CD14-positive monocyte (primary cell): ENCODE data around the gene KAZN. TPM values are rescaled to one million over a fixed set of nuclear protein-coding genes. Genes with fewer than 3 reads are reported as not detected.

Experiments used
- DNase-seq, 3 donors: peaks; one replicate each; pipeline ENCODE4 v3.0.0-alpha.2; 2011 to 2022
- H2AFZ ChIP-seq: 2 replicates; pipeline ENCODE4 v1.6.0; 2012; ENCODE audit warnings: mild to moderate bottlenecking, low read depth, low read length, inconsistent platforms; ENCODE audit not compliant: insufficient read depth, poor library complexity, severe bottlenecking
- H3K27ac ChIP-seq, 2 donors: 1 replicate in 1 of 2; 2 replicates in 1 of 2; pipeline ENCODE4 v1.5.1; 2012 to 2013; ENCODE audit warnings: low read length in 2 of 2, control low read depth in 1 of 2, inconsistent platforms in 1 of 2, low read depth in 1 of 2, mild to moderate bottlenecking in 1 of 2
- H3K27me3 ChIP-seq, 2 donors: one replicate each; pipeline versions ENCODE4 v1.6.0 to v1.6.1; 2011 to 2013; ENCODE audit warnings: low read length in 2 of 2; ENCODE audit not compliant: control insufficient read depth in 2 of 2, insufficient read depth in 2 of 2
- H3K36me3 ChIP-seq, 2 donors: replicated peaks in 1 of 2; 1 replicate in 1 of 2; 2 replicates in 1 of 2; pipeline versions ENCODE4 v1.5.1 to v1.6.1; 2012 to 2013; ENCODE audit warnings: low read length in 2 of 2, control low read depth in 1 of 2, inconsistent platforms in 1 of 2, mild to moderate bottlenecking in 1 of 2; ENCODE audit not compliant: insufficient read depth in 2 of 2, control insufficient read depth in 1 of 2
- H3K4me1 ChIP-seq, 2 donors: 1 replicate in 1 of 2; 2 replicates in 1 of 2; pipeline versions ENCODE4 v1.5.1 to v1.6.1; 2012 to 2013; ENCODE audit warnings: low read length in 2 of 2, control low read depth in 1 of 2, inconsistent platforms in 1 of 2, mild to moderate bottlenecking in 1 of 2, moderate library complexity in 1 of 2; ENCODE audit not compliant: insufficient read depth in 2 of 2, control insufficient read depth in 1 of 2
- H3K4me2 ChIP-seq: replicated peaks from 2 replicates; pipeline ENCODE3; 2012; ENCODE audit warnings: low read length, moderate library complexity, mild to moderate bottlenecking; ENCODE audit not compliant: poor library complexity, severe bottlenecking; ENCODE audit errors: extremely low read depth
- H3K4me3 ChIP-seq, 3 experiments: fragments of 200-600 bp in 1 of 3; sonication (generic) in 1 of 3; replicated peaks in 1 of 3; 1 replicate in 2 of 3; 2 replicates in 1 of 3; pipeline ENCODE4 v1.5.1; 2011 to 2013; ENCODE audit warnings: low read length in 3 of 3, mild to moderate bottlenecking in 3 of 3, control low read depth in 2 of 3, low read depth in 2 of 3, inconsistent platforms in 1 of 3, moderate library complexity in 1 of 3
- H3K79me2 ChIP-seq: 2 replicates; pipeline ENCODE4 v1.6.0; 2012; ENCODE audit warnings: mild to moderate bottlenecking, control low read depth, inconsistent platforms, low read length, moderate library complexity; ENCODE audit not compliant: insufficient read depth
- H3K9ac ChIP-seq: 2 replicates; pipeline ENCODE4 v1.6.0; 2017; ENCODE audit warnings: low read length, mild to moderate bottlenecking; ENCODE audit not compliant: insufficient read depth, poor library complexity, severe bottlenecking
- H3K9me3 ChIP-seq, 2 donors: replicated peaks in 1 of 2; 1 replicate in 1 of 2; 2 replicates in 1 of 2; pipeline versions ENCODE4 v1.5.1 to v1.6.1; 2012 to 2013; ENCODE audit warnings: low read length in 2 of 2, control low read depth in 1 of 2; ENCODE audit not compliant: control insufficient read depth in 1 of 2, insufficient read depth in 1 of 2
- H4K20me1 ChIP-seq: 2 replicates; pipeline ENCODE4 v1.6.0; 2012; ENCODE audit warnings: mild to moderate bottlenecking, low read length, control low read depth, moderate library complexity; ENCODE audit not compliant: insufficient read depth
- H3K27ac Mint-ChIP-seq, 7 donors: one replicate each; pipeline ENCODE4 v1.8.0; 2020; ENCODE audit warnings: mild to moderate bottlenecking in 7 of 7, mixed read lengths in 7 of 7, moderate library complexity in 6 of 7, inconsistent platforms in 2 of 7
- H3K27me3 Mint-ChIP-seq, 3 donors: one replicate each; pipeline ENCODE4 v1.8.0; 2021 to 2022; ENCODE audit warnings: low read depth in 3 of 3, mild to moderate bottlenecking in 3 of 3, mixed read lengths in 3 of 3, moderate library complexity in 3 of 3, inconsistent platforms in 1 of 3
- H3K36me3 Mint-ChIP-seq, 2 donors: one replicate each; pipeline ENCODE4 v1.8.0; 2020; ENCODE audit warnings: mixed read lengths in 2 of 2, inconsistent platforms in 1 of 2, mild to moderate bottlenecking in 1 of 2
- H3K4me1 Mint-ChIP-seq: one replicate; pipeline ENCODE4 v1.8.0; 2020; ENCODE audit warnings: mild to moderate bottlenecking, mixed read lengths
- H3K4me3 Mint-ChIP-seq, 2 donors: one replicate each; pipeline ENCODE4 v1.8.0; 2020; ENCODE audit warnings: mild to moderate bottlenecking in 2 of 2, mixed read lengths in 2 of 2, moderate library complexity in 1 of 2
- H3K9me3 Mint-ChIP-seq, 7 donors: one replicate each; pipeline ENCODE4 v1.8.0; 2020 to 2022; ENCODE audit warnings: mixed read lengths in 7 of 7, mild to moderate bottlenecking in 6 of 7, moderate library complexity in 6 of 7, inconsistent platforms in 2 of 7
- WGBS: methylation state at CpG from one replicate; pipeline ENCODE4 v1.1.5; 2013; ENCODE audit warnings: missing lambda C conversion rate; ENCODE audit not compliant: insufficient coverage; 5-methylcytosine and 5-hydroxymethylcytosine counted together
- intact Hi-C, 2 donors: fragments of 100-400 bp; cut with micrococcal nuclease; formaldehyde crosslinking; loops; one replicate each; pipeline versions ENCODE4 v1.15.0 to v1.15.1; 2023
- polyA plus RNA-seq, 3 donors: library from polyadenylated mRNA; depleted of rRNA in 1 of 3; unstranded in 2 of 3; stranded (reverse) in 1 of 3; fragments of 300-500 nt in 2 of 3; fragments of >200 nt in 1 of 3; fragmentation: Illumina TruSeq in 2 of 3; gene quantifications; 1 replicate in 2 of 3; 2 replicates in 1 of 3; pipeline ENCODE4 v1.2.3, GENCODE V29; 2012 to 2021
- TF ChIP-seq, protein P1 (sequence below): fragments of 200-600 bp; IDR thresholded peaks from one replicate; pipeline ENCODE4 v1.8.0; 2022; ENCODE audit warnings: antibody characterized with exemption, mild to moderate bottlenecking

Gene KAZN
- polyA plus RNA-seq, 3 donors: not detected

DNA sequence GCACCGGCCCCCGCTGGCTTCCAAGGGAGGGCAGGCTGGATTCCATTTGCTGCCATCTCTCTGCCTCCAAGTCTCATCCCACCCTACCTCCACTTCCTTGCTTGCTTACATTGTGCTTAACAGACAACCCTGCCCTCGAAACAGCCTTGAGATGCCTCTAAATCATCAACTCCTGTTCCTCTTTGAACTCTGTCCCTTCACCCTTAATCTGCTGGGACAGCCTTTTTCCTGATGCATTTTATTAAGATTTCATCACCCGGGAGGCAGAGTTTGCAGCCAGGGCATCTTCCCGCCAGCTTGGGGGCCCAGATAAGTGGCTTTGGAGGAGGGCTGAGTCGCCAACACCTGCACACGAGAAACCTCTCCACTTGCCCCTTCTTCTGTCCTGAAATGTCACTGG, 192.5 kb downstream of the KAZN start:
- no peak overlapping the region for H3K4me3 ChIP-seq
- intact Hi-C loops: no loop called here
- Mint-ChIP-seq H3K4me3 (no peak overlapping the region), H3K4me1 (no peaks in the 10 kb centered on the region), H3K27ac (no peak overlapping the region), H3K27me3 (peaks cover 0 to 2% (median 0%) of the 10 kb centered on the region in 3 donors), H3K9me3 (peaks cover 0 to 3% (median 0%) of the 10 kb centered on the region in 7 donors), H3K36me3 (no peaks in the 10 kb centered on the region)
- TF ChIP-seq, protein P1, sequence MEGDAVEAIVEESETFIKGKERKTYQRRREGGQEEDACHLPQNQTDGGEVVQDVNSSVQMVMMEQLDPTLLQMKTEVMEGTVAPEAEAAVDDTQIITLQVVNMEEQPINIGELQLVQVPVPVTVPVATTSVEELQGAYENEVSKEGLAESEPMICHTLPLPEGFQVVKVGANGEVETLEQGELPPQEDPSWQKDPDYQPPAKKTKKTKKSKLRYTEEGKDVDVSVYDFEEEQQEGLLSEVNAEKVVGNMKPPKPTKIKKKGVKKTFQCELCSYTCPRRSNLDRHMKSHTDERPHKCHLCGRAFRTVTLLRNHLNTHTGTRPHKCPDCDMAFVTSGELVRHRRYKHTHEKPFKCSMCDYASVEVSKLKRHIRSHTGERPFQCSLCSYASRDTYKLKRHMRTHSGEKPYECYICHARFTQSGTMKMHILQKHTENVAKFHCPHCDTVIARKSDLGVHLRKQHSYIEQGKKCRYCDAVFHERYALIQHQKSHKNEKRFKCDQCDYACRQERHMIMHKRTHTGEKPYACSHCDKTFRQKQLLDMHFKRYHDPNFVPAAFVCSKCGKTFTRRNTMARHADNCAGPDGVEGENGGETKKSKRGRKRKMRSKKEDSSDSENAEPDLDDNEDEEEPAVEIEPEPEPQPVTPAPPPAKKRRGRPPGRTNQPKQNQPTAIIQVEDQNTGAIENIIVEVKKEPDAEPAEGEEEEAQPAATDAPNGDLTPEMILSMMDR: no peak
- no peaks in the 10 kb centered on the region for H4K20me1 ChIP-seq
- H3K9me3 ChIP-seq: no peaks in the 10 kb centered on the region
- no peak overlapping the region for H3K27ac ChIP-seq
- no peaks in the 10 kb centered on the region for H3K36me3 ChIP-seq
- H2AFZ ChIP-seq: no peak overlapping the region
- H3K27me3 ChIP-seq: no peaks in the 10 kb centered on the region
- no peak overlapping the region for H3K9ac ChIP-seq
- no peak for DNase-seq
- no peaks in the 10 kb centered on the region for H3K79me2 ChIP-seq
- no peaks in the 10 kb centered on the region for H3K4me1 ChIP-seq
- no peak overlapping the region for H3K4me2 ChIP-seq
- WGBS: 86% methylated on average over 3 of the region's 7 CpGs

- no peak overlapping the region for H3K4me3 ChIP-seq
Observed at GRCh38 chr1:14791654-14792053, 193.2 kb downstream of the KAZN start.

More at GRCh38 chr1:14791654-14792053, 193.2 kb downstream of the KAZN start:
- no peaks in the 10 kb centered on the region for H3K4me1 Mint-ChIP-seq
- H3K27ac Mint-ChIP-seq: no peak overlapping the region
- Histone ChIP-seq H3K27ac (no peak overlapping the region), H3K36me3 (no peaks in the 10 kb centered on the region), H3K27me3 (no peaks in the 10 kb centered on the region), H4K20me1 (no peaks in the 10 kb centered on the region), H3K79me2 (no peaks in the 10 kb centered on the region), H3K4me2 (no peak overlapping the region), H3K9me3 (no peaks in the 10 kb centered on the region), H3K4me1 (no peaks in the 10 kb centered on the region), H3K9ac (no peak overlapping the region), H2AFZ (no peak overlapping the region)
- peaks cover 0 to 3% (median 0%) of the 10 kb centered on the region in 7 donors for H3K9me3 Mint-ChIP-seq
- intact Hi-C loops: no loop called here
- H3K36me3 Mint-ChIP-seq: no peaks in the 10 kb centered on the region
- WGBS: 90% methylated on average over 10 of the region's 14 CpGs
- H3K4me3 Mint-ChIP-seq: no peak overlapping the region
- TF ChIP-seq, protein P1: no peak
- no peak for DNase-seq
- H3K27me3 Mint-ChIP-seq: peaks cover 0 to 2% (median 0%) of the 10 kb centered on the region in 3 donors
